Neural progenitor cell (in vitro differentiated cells): ENCODE results near the gene TCERG1L.

Experiments
- EZH2 ChIP-seq: fragments of 200-600 bp; sonication (generic); IDR thresholded peaks from 2 replicates; pipeline ENCODE4 v1.6.1; 2017; ENCODE audit warnings: antibody characterized with exemption, mild to moderate bottlenecking, moderate library complexity
- EZH2phosphoT487 ChIP-seq: fragments of 200-600 bp; sonication (generic); IDR thresholded peaks from 2 replicates; pipeline ENCODE4 v1.6.1; 2017; ENCODE audit warnings: antibody characterized with exemption
- TF ChIP-seq, protein P1 (sequence below): fragments of 200-600 bp; sonication (generic); IDR thresholded peaks from 2 replicates; pipeline ENCODE4 v1.5.1; 2017; ENCODE audit warnings: antibody characterized with exemption, mild to moderate bottlenecking

- TF ChIP-seq, protein P1, sequence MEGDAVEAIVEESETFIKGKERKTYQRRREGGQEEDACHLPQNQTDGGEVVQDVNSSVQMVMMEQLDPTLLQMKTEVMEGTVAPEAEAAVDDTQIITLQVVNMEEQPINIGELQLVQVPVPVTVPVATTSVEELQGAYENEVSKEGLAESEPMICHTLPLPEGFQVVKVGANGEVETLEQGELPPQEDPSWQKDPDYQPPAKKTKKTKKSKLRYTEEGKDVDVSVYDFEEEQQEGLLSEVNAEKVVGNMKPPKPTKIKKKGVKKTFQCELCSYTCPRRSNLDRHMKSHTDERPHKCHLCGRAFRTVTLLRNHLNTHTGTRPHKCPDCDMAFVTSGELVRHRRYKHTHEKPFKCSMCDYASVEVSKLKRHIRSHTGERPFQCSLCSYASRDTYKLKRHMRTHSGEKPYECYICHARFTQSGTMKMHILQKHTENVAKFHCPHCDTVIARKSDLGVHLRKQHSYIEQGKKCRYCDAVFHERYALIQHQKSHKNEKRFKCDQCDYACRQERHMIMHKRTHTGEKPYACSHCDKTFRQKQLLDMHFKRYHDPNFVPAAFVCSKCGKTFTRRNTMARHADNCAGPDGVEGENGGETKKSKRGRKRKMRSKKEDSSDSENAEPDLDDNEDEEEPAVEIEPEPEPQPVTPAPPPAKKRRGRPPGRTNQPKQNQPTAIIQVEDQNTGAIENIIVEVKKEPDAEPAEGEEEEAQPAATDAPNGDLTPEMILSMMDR = no peak
- TF ChIP-seq EZH2phosphoT487 (no peak), EZH2 (no peak)
Observed at GRCh38 chr10:131183546-131184045, 127.9 kb downstream of the TCERG1L start.
